ENCODE data around the gene LAMC3.

DNA sequence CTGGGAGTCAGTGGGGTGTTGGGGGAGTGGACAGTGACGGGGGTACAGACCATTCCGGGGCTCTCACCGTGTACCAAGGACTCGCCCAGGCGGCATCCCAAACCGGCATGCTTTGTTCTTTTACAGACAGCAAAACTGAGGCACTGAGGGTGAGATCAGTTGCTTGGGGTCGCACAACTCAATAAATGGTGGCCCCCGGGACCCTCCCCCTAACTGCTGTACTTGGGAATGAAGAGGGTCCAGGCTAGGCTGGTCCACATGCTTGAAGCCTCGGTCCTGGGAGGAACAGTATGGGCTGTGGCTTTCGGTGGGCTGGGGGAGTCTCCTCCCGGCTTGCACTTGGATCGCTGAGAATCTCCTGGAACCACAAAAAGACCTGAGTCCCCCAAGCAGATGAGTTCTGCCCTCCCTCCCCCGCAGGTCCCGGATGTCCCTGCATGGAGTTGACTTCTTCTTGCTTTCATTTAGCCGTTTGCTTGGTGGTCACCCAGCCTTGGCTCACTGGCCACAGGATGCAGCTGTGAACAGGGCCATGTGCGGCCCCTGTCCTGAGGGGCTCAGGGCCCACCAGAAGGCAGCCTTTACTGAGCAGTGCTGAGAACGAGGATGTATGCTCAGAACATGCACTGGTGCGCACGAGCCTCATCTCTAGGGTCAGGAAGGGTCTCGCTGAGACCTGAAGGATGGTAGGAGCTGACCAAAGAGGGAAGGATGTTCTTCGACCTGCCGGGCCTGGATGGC is 4.2 kb downstream of the LAMC3 start:
- TF ChIP-seq BACH2 (CRISPR knock-in tag; IDR thresholded peaks at IDR 0.05; ENCODE audit: borderline replicate concordance): no peak
- no peak for TF ChIP-seq GLIS3 (CRISPR knock-in tag; IDR thresholded peaks at IDR 0.05)
- TF ChIP-seq, protein P1, sequence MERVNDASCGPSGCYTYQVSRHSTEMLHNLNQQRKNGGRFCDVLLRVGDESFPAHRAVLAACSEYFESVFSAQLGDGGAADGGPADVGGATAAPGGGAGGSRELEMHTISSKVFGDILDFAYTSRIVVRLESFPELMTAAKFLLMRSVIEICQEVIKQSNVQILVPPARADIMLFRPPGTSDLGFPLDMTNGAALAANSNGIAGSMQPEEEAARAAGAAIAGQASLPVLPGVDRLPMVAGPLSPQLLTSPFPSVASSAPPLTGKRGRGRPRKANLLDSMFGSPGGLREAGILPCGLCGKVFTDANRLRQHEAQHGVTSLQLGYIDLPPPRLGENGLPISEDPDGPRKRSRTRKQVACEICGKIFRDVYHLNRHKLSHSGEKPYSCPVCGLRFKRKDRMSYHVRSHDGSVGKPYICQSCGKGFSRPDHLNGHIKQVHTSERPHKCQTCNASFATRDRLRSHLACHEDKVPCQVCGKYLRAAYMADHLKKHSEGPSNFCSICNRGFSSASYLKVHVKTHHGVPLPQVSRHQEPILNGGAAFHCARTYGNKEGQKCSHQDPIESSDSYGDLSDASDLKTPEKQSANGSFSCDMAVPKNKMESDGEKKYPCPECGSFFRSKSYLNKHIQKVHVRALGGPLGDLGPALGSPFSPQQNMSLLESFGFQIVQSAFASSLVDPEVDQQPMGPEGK (CRISPR knock-in tag; IDR thresholded peaks at IDR 0.05; ENCODE audit: borderline replicate concordance): no peak
- no peak for TF ChIP-seq ESRRG (CRISPR knock-in tag; IDR thresholded peaks at IDR 0.05)
- no peak for TF ChIP-seq ZNF70 (CRISPR knock-in tag; IDR thresholded peaks at IDR 0.05)
- TF ChIP-seq ZFP3 (CRISPR knock-in tag; IDR thresholded peaks at IDR 0.05): no peak
- TF ChIP-seq SNAI2 (CRISPR knock-in tag; IDR thresholded peaks at IDR 0.05): no peak
- TF ChIP-seq ZFP30 (CRISPR knock-in tag; IDR thresholded peaks at IDR 0.05): no peak
- TF ChIP-seq PPARA (CRISPR knock-in tag; IDR thresholded peaks at IDR 0.05; ENCODE audit: borderline replicate concordance): no peak
- no peak for TF ChIP-seq RARB (CRISPR knock-in tag; IDR thresholded peaks at IDR 0.05)
- TF ChIP-seq ARNTL (CRISPR knock-in tag; IDR thresholded peaks at IDR 0.05; ENCODE audit: borderline replicate concordance, low read depth): no peak
- no peak for TF ChIP-seq TCF4 (CRISPR knock-in tag; IDR thresholded peaks at IDR 0.05; ENCODE audit: borderline replicate concordance)
